ENCODE data around the gene KNL1. TPM values are rescaled to one million over a fixed set of nuclear protein-coding genes. Genes with fewer than 3 reads are reported as not detected.
A peak's percentile ranks its signal among the peaks of the same experiment; 100 is the strongest.

The KNL1 gene
- 10.1 and 11.0 TPM in 2 replicates for polyA plus RNA-seq (2013)

GRCh38 chr15:40593588-40594428, at the start of gene KNL1:
Gene KNL1, plus strand, starts transcription at chr15:40594249. Its CDS starts 8,683 bp downstream, at chr15:40602932.
- H3K79me2 ChIP-seq (ENCODE audit: control insufficient read depth, insufficient read depth, low read length, poor library complexity), result peaks cover 5% of the 10 kb centered on the region
- H3K36me3 ChIP-seq (ENCODE audit: control insufficient read depth in 1 of 2, insufficient read depth in 2 of 2, low read length in 2 of 2), result no peaks in the 10 kb centered on the region
- peak within 1 kb of the TSS; percentile 74 for H3K4me2 ChIP-seq (ENCODE audit: low read length)
- H2AK5ac ChIP-seq (ENCODE audit: low read length), result no peak within 1 kb of the TSS
- peak; percentile 94 to 98 for DNase-seq
- peak within 1 kb of the TSS; percentile 80 for H4K12ac ChIP-seq (ENCODE audit: low read depth, low read length)
- no peaks in the 10 kb centered on the region for H3K27me3 ChIP-seq (ENCODE audit: insufficient read depth, low read length)
- H2BK120ac ChIP-seq (ENCODE audit: insufficient read depth, low read length, poor library complexity), result peak within 1 kb of the TSS; percentile 86
- no peak within 1 kb of the TSS for H3K23ac ChIP-seq (ENCODE audit: low read length)
- peak within 1 kb of the TSS; percentile 96 for H2AFZ ChIP-seq (ENCODE audit: insufficient read depth, low read length, poor library complexity)
- H3K9ac ChIP-seq (ENCODE audit: low read length), result peak within 1 kb of the TSS; percentile 85
- H3K27ac ChIP-seq (ENCODE audit: low read depth, low read length), result peak within 1 kb of the TSS; percentile 86
- peak within 1 kb of the TSS; percentile 87 for H4K91ac ChIP-seq (ENCODE audit: low read depth, low read length)
- H3K4me1 ChIP-seq (ENCODE audit: control insufficient read depth in 1 of 2, insufficient read depth in 2 of 2, low read length in 2 of 2), result no peaks in the 10 kb centered on the region
- no CpG with 5 or more reads among the region's 41 CpGs for WGBS (ENCODE audit: extremely low coverage, insufficient coverage, insufficient read length)
- peak within 1 kb of the TSS; percentile 94 for H2BK5ac ChIP-seq (ENCODE audit: low read depth, low read length, poor library complexity)
- peak within 1 kb of the TSS; percentile 79 for H3K14ac ChIP-seq (ENCODE audit: low read length)
- H3K79me1 ChIP-seq (ENCODE audit: low read length), result peaks cover 3% of the 10 kb centered on the region
- no peak within 1 kb of the TSS for H2BK12ac ChIP-seq (ENCODE audit: low read length)
- H3K18ac ChIP-seq (ENCODE audit: low read length), result peak within 1 kb of the TSS; percentile 54
- H4K8ac ChIP-seq (ENCODE audit: low read depth, low read length), result peak within 1 kb of the TSS; percentile 92
- H3K4ac ChIP-seq (ENCODE audit: low read depth, low read length), result no peak within 1 kb of the TSS
- H3K9me3 ChIP-seq (ENCODE audit: insufficient read depth, low read depth, low read length), result no peaks in the 10 kb centered on the region
- peak within 1 kb of the TSS; percentile 92 for H3K4me3 ChIP-seq (ENCODE audit: low read depth, low read length)

- no peak overlapping the region for H3K23ac ChIP-seq (ENCODE audit: low read length)
- H4K91ac ChIP-seq (ENCODE audit: low read depth, low read length), result no peak overlapping the region
- H3K4me2 ChIP-seq (ENCODE audit: low read length), result no peak overlapping the region
- no peak overlapping the region for H2BK12ac ChIP-seq (ENCODE audit: low read length)
- H3K79me1 ChIP-seq (ENCODE audit: low read length), result no peaks in the 10 kb centered on the region
- no peak for DNase-seq
- H2AFZ ChIP-seq (ENCODE audit: insufficient read depth, low read length, poor library complexity), result no peak overlapping the region
- H3K36me3 ChIP-seq (ENCODE audit: control insufficient read depth in 1 of 2, insufficient read depth in 2 of 2, low read length in 2 of 2), result peaks cover 6 to 16% of the 10 kb centered on the region in 2 experiments
- H2AK5ac ChIP-seq (ENCODE audit: low read length), result no peak overlapping the region
- H3K4me1 ChIP-seq (ENCODE audit: control insufficient read depth in 1 of 2, insufficient read depth in 2 of 2, low read length in 2 of 2), result no peaks in the 10 kb centered on the region
- WGBS (ENCODE audit: extremely low coverage, insufficient coverage, insufficient read length), result no CpG with 5 or more reads among the region's 1 CpG
- no peak overlapping the region for H2BK120ac ChIP-seq (ENCODE audit: insufficient read depth, low read length, poor library complexity)
- H3K27me3 ChIP-seq (ENCODE audit: insufficient read depth, low read length), result no peaks in the 10 kb centered on the region
- H2BK5ac ChIP-seq (ENCODE audit: low read depth, low read length, poor library complexity), result no peak overlapping the region
- H3K4ac ChIP-seq (ENCODE audit: low read depth, low read length), result no peak overlapping the region
- no peak overlapping the region for H3K9ac ChIP-seq (ENCODE audit: low read length)
- no peak overlapping the region for H3K18ac ChIP-seq (ENCODE audit: low read length)
- peaks cover 6% of the 10 kb centered on the region for H3K9me3 ChIP-seq (ENCODE audit: insufficient read depth, low read depth, low read length)
- H3K79me2 ChIP-seq (ENCODE audit: control insufficient read depth, insufficient read depth, low read length, poor library complexity), result no peaks in the 10 kb centered on the region
- H3K4me3 ChIP-seq (ENCODE audit: low read depth, low read length), result peak overlapping the region; percentile 8
- H3K14ac ChIP-seq (ENCODE audit: low read length), result no peak overlapping the region
- H4K8ac ChIP-seq (ENCODE audit: low read depth, low read length), result no peak overlapping the region
- H4K12ac ChIP-seq (ENCODE audit: low read depth, low read length), result no peak overlapping the region
- no peak overlapping the region for H3K27ac ChIP-seq (ENCODE audit: low read depth, low read length)
Observed at GRCh38 chr15:40545457-40545856, 48.6 kb upstream of the KNL1 start.

GRCh38 chr15:40548610-40549009, 45.4 kb upstream of the KNL1 start:
- no peak overlapping the region for H4K8ac ChIP-seq (ENCODE audit: low read depth, low read length)

GRCh38 chr15:40549894-40550293, 44.2 kb upstream of the KNL1 start:
- H3K9ac ChIP-seq (ENCODE audit: low read length), result no peak overlapping the region
- no peak overlapping the region for H3K27ac ChIP-seq (ENCODE audit: low read depth, low read length)
- no peak overlapping the region for H3K14ac ChIP-seq (ENCODE audit: low read length)
- no peak overlapping the region for H3K4me2 ChIP-seq (ENCODE audit: low read length)
- no peaks in the 10 kb centered on the region for H3K27me3 ChIP-seq (ENCODE audit: insufficient read depth, low read length)
- WGBS (ENCODE audit: extremely low coverage, insufficient coverage, insufficient read length), result no CpG with 5 or more reads among the region's 9 CpGs
- H2BK120ac ChIP-seq (ENCODE audit: insufficient read depth, low read length, poor library complexity), result no peak overlapping the region
- H3K4ac ChIP-seq (ENCODE audit: low read depth, low read length), result no peak overlapping the region
- H4K12ac ChIP-seq (ENCODE audit: low read depth, low read length), result no peak overlapping the region
- no peak overlapping the region for H2AFZ ChIP-seq (ENCODE audit: insufficient read depth, low read length, poor library complexity)
- no peaks in the 10 kb centered on the region for H3K79me1 ChIP-seq (ENCODE audit: low read length)
- H3K9me3 ChIP-seq (ENCODE audit: insufficient read depth, low read depth, low read length), result peaks cover 3% of the 10 kb centered on the region
- no peak overlapping the region for H3K18ac ChIP-seq (ENCODE audit: low read length)
- no peak overlapping the region for H2BK5ac ChIP-seq (ENCODE audit: low read depth, low read length, poor library complexity)
- H3K4me1 ChIP-seq (ENCODE audit: control insufficient read depth in 1 of 2, insufficient read depth in 2 of 2, low read length in 2 of 2), result no peaks in the 10 kb centered on the region
- no peak for DNase-seq
- H3K23ac ChIP-seq (ENCODE audit: low read length), result no peak overlapping the region
- H2AK5ac ChIP-seq (ENCODE audit: low read length), result no peak overlapping the region
- no peak overlapping the region for H3K4me3 ChIP-seq (ENCODE audit: low read depth, low read length)
- no peak overlapping the region for H2BK12ac ChIP-seq (ENCODE audit: low read length)
- H3K36me3 ChIP-seq (ENCODE audit: control insufficient read depth in 1 of 2, insufficient read depth in 2 of 2, low read length in 2 of 2), result peaks cover 17 to 31% of the 10 kb centered on the region in 2 experiments
- no peaks in the 10 kb centered on the region for H3K79me2 ChIP-seq (ENCODE audit: control insufficient read depth, insufficient read depth, low read length, poor library complexity)
- no peak overlapping the region for H4K8ac ChIP-seq (ENCODE audit: low read depth, low read length)
- H4K91ac ChIP-seq (ENCODE audit: low read depth, low read length), result no peak overlapping the region

More at GRCh38 chr15:40548610-40549009, 45.4 kb upstream of the KNL1 start:
- no peaks in the 10 kb centered on the region for H3K79me1 ChIP-seq (ENCODE audit: low read length)
- H3K4me1 ChIP-seq (ENCODE audit: control insufficient read depth in 1 of 2, insufficient read depth in 2 of 2, low read length in 2 of 2), result no peaks in the 10 kb centered on the region
- H3K18ac ChIP-seq (ENCODE audit: low read length), result no peak overlapping the region
- no peak overlapping the region for H3K23ac ChIP-seq (ENCODE audit: low read length)
- no peak for DNase-seq
- no peak overlapping the region for H2AFZ ChIP-seq (ENCODE audit: insufficient read depth, low read length, poor library complexity)
- H4K91ac ChIP-seq (ENCODE audit: low read depth, low read length), result no peak overlapping the region
- no peak overlapping the region for H3K14ac ChIP-seq (ENCODE audit: low read length)
- no peak overlapping the region for H2AK5ac ChIP-seq (ENCODE audit: low read length)
- no peak overlapping the region for H3K9ac ChIP-seq (ENCODE audit: low read length)
- peaks cover 13 to 26% of the 10 kb centered on the region in 2 experiments for H3K36me3 ChIP-seq (ENCODE audit: control insufficient read depth in 1 of 2, insufficient read depth in 2 of 2, low read length in 2 of 2)
- H3K4me2 ChIP-seq (ENCODE audit: low read length), result no peak overlapping the region
- WGBS (ENCODE audit: extremely low coverage, insufficient coverage, insufficient read length), result no CpG with 5 or more reads among the region's 2 CpGs
- H3K79me2 ChIP-seq (ENCODE audit: control insufficient read depth, insufficient read depth, low read length, poor library complexity), result no peaks in the 10 kb centered on the region
- no peak overlapping the region for H4K12ac ChIP-seq (ENCODE audit: low read depth, low read length)
- H2BK5ac ChIP-seq (ENCODE audit: low read depth, low read length, poor library complexity), result no peak overlapping the region
- no peak overlapping the region for H3K27ac ChIP-seq (ENCODE audit: low read depth, low read length)
- H2BK12ac ChIP-seq (ENCODE audit: low read length), result no peak overlapping the region
- H3K9me3 ChIP-seq (ENCODE audit: insufficient read depth, low read depth, low read length), result peaks cover 3% of the 10 kb centered on the region
- no peaks in the 10 kb centered on the region for H3K27me3 ChIP-seq (ENCODE audit: insufficient read depth, low read length)
- H2BK120ac ChIP-seq (ENCODE audit: insufficient read depth, low read length, poor library complexity), result no peak overlapping the region
- no peak overlapping the region for H3K4me3 ChIP-seq (ENCODE audit: low read depth, low read length)
- no peak overlapping the region for H3K4ac ChIP-seq (ENCODE audit: low read depth, low read length)

All from trophoblast cell (in vitro differentiated cells and primary cell).